H1 (cell line): ENCODE measurements around the gene FMR1. TPM values are rescaled to one million over a fixed set of nuclear protein-coding genes. Genes with fewer than 3 reads are reported as not detected.

ENCODE experiments used
- CTCF ChIA-PET: fragments of 300-600 bp; sonication (Branson Sonifier 250); formaldehyde crosslinking; loops from one replicate; lab custom pipeline; 2021; ENCODE audit not compliant: partially characterized antibody; lab: Charles Lee
- POLR2A ChIA-PET: fragments of 300-600 bp; sonication (Branson Sonifier 250); formaldehyde crosslinking; loops from one replicate; lab custom pipeline; 2021; ENCODE audit warnings: inconsistent platforms; ENCODE audit not compliant: partially characterized antibody; lab: Charles Lee
- DNase-seq, 2 experiments: peaks; one replicate each; pipeline versions ENCODE4 v3.0.0 to v3.0.0-alpha.2; 2010 to 2022; ENCODE audit warnings: low spot score in 2 of 2, low read depth in 1 of 2, mixed read lengths in 1 of 2
- FAIRE-seq: peaks from 2 replicates; lab custom pipeline; 2011; peaks lifted over from hg19 to GRCh38; lab: Jason Lieb, UNC
- H2AFZ ChIP-seq: 2 replicates; pipeline ENCODE4 v1.8.1; 2012; ENCODE audit warnings: low read length, inconsistent platforms
- H2AK5ac ChIP-seq: 2 replicates; pipeline ENCODE4 v1.6.1; 2013; ENCODE audit warnings: low read depth, low read length
- H2BK120ac ChIP-seq: replicated peaks from 2 replicates; pipeline ENCODE3; 2013; ENCODE audit warnings: low read depth, low read length, inconsistent platforms
- H2BK12ac ChIP-seq: 2 replicates; pipeline ENCODE4 v1.6.1; 2013; ENCODE audit warnings: low read depth, low read length
- H2BK15ac ChIP-seq: 2 replicates; pipeline ENCODE4 v1.6.1; 2013; ENCODE audit warnings: low read length
- H2BK20ac ChIP-seq: 2 replicates; pipeline ENCODE4 v1.6.1; 2013; ENCODE audit warnings: low read length
- H2BK5ac ChIP-seq: 2 replicates; pipeline ENCODE4 v1.6.1; 2013; ENCODE audit warnings: low read depth, low read length
- H3K14ac ChIP-seq: 2 replicates; pipeline ENCODE4 v1.6.1; 2013; ENCODE audit warnings: inconsistent platforms; ENCODE audit not compliant: insufficient read length
- H3K18ac ChIP-seq: 2 replicates; pipeline ENCODE4 v1.6.1; 2013; ENCODE audit warnings: low read length; ENCODE audit errors: extremely low read depth
- H3K23ac ChIP-seq: 2 replicates; pipeline ENCODE4 v1.6.1; 2013; ENCODE audit warnings: inconsistent platforms; ENCODE audit not compliant: insufficient read length
- H3K23me2 ChIP-seq: 2 replicates; pipeline ENCODE4 v1.6.1; 2013; ENCODE audit warnings: low read depth, low read length
- H3K27ac ChIP-seq: 2 replicates; pipeline ENCODE4 v1.6.1; 2011; ENCODE audit warnings: low read depth, low read length, inconsistent platforms
- H3K27me3 ChIP-seq, 4 experiments: replicated peaks in 1 of 4; 1 replicate in 1 of 4; 2 replicates in 3 of 4; pipeline versions ENCODE4 v1.6.1 to v1.8.1; 2011 to 2013; ENCODE audit warnings: low read length in 3 of 4, mild to moderate bottlenecking in 3 of 4, inconsistent platforms in 2 of 4, mixed read lengths in 2 of 4, moderate library complexity in 1 of 4; ENCODE audit not compliant: control insufficient read depth in 3 of 4, insufficient read depth in 3 of 4; ENCODE audit errors: extremely low read depth in 1 of 4
- H3K36me3 ChIP-seq, 4 experiments: 2 replicates each; pipeline versions ENCODE4 v1.6.1 to v1.8.1; 2011 to 2013; ENCODE audit warnings: mild to moderate bottlenecking in 4 of 4, low read length in 3 of 4, moderate library complexity in 2 of 4, control low read depth in 1 of 4, inconsistent platforms in 1 of 4; ENCODE audit not compliant: insufficient read depth in 4 of 4, control insufficient read depth in 2 of 4
- H3K4ac ChIP-seq: replicated peaks from 2 replicates; pipeline ENCODE3; 2013; ENCODE audit warnings: low read length, low read depth, mixed read lengths, inconsistent platforms; ENCODE audit not compliant: insufficient read length
- H3K4me1 ChIP-seq, 4 experiments: replicated peaks in 1 of 4; 1 replicate in 1 of 4; 2 replicates in 3 of 4; pipeline versions ENCODE4 v1.6.1 to v1.8.1; 2011 to 2013; ENCODE audit warnings: low read length in 3 of 4, inconsistent platforms in 2 of 4, mixed read lengths in 1 of 4; ENCODE audit not compliant: insufficient read depth in 4 of 4, control insufficient read depth in 3 of 4
- H3K4me2 ChIP-seq, 2 experiments: 2 replicates each; pipeline versions ENCODE4 v1.6.1 to v1.8.1; 2011 to 2013; ENCODE audit warnings: low read depth in 2 of 2, low read length in 2 of 2, control low read depth in 1 of 2, inconsistent platforms in 1 of 2, mild to moderate bottlenecking in 1 of 2; ENCODE audit not compliant: insufficient read depth in 1 of 2
- H3K4me3 ChIP-seq, 4 experiments: fragments of 200-600, 300-600 bp in 1 of 4; sonication (generic), shearing (Covaris generic), sonication (Bioruptor Twin) in 1 of 4; 2 replicates each; pipeline versions ENCODE4 v1.5.1 to v1.8.1; 2011 to 2016; ENCODE audit warnings: low read length in 4 of 4, low read depth in 3 of 4, control low read depth in 2 of 4, inconsistent platforms in 2 of 4, mild to moderate bottlenecking in 2 of 4, mixed read lengths in 1 of 4, moderate library complexity in 1 of 4; ENCODE audit not compliant: insufficient read depth in 2 of 4; ENCODE audit errors: extremely low read depth in 1 of 4
- H3K56ac ChIP-seq: replicated peaks from 2 replicates; pipeline ENCODE3; 2013; ENCODE audit warnings: low read depth, mild to moderate bottlenecking, mixed read lengths, low read length, inconsistent platforms; ENCODE audit not compliant: insufficient read length
- H3K79me1 ChIP-seq: 2 replicates; pipeline ENCODE4 v1.6.1; 2013; ENCODE audit warnings: low read depth, low read length, control low read depth
- H3K79me2 ChIP-seq, 2 experiments: 2 replicates each; pipeline versions ENCODE4 v1.6.1 to v1.8.1; 2012 to 2013; ENCODE audit warnings: low read length in 2 of 2, mild to moderate bottlenecking in 2 of 2, inconsistent platforms in 1 of 2; ENCODE audit not compliant: insufficient read depth in 2 of 2, control insufficient read depth in 1 of 2
- H3K9ac ChIP-seq, 4 experiments: replicated peaks in 1 of 4; 1 replicate in 1 of 4; 2 replicates in 3 of 4; pipeline versions ENCODE4 v1.6.1 to v1.8.1; 2011 to 2013; ENCODE audit warnings: low read depth in 3 of 4, low read length in 3 of 4, control low read depth in 2 of 4, mild to moderate bottlenecking in 2 of 4, moderate library complexity in 2 of 4, inconsistent platforms in 1 of 4; ENCODE audit errors: extremely low read depth in 1 of 4
- H3K9me3 ChIP-seq, 2 experiments: 2 replicates each; pipeline versions ENCODE4 v1.6.1 to v1.8.1; 2012 to 2013; ENCODE audit warnings: mild to moderate bottlenecking in 2 of 2, moderate library complexity in 2 of 2, control low read depth in 1 of 2, inconsistent platforms in 1 of 2, low read depth in 1 of 2, low read length in 1 of 2, mixed read lengths in 1 of 2; ENCODE audit not compliant: insufficient read depth in 2 of 2
- H4K20me1 ChIP-seq, 2 experiments: replicated peaks in 1 of 2; 2 replicates each; pipeline versions ENCODE3 to v1.8.1; 2011 to 2013; ENCODE audit warnings: inconsistent platforms in 2 of 2, low read length in 2 of 2, mild to moderate bottlenecking in 1 of 2; ENCODE audit not compliant: insufficient read depth in 2 of 2, control insufficient read depth in 1 of 2
- H4K5ac ChIP-seq: 2 replicates; pipeline ENCODE4 v1.6.1; 2013; ENCODE audit warnings: low read length, low read depth, mixed read lengths, inconsistent platforms; ENCODE audit not compliant: insufficient read length
- H4K8ac ChIP-seq: 2 replicates; pipeline ENCODE4 v1.8.0; 2013; ENCODE audit warnings: mild to moderate bottlenecking, moderate library complexity, low read length, inconsistent platforms; ENCODE audit not compliant: insufficient read depth; ENCODE audit errors: extremely low read depth
- H4K91ac ChIP-seq: replicated peaks from 2 replicates; pipeline ENCODE3; 2013; ENCODE audit warnings: low read length, mixed read lengths, inconsistent platforms; ENCODE audit not compliant: insufficient read length
- BCL11A ChIP-seq, 2 experiments: IDR thresholded peaks; one replicate each; pipeline ENCODE4 v1.6.1; 2011; ENCODE audit warnings: low read depth in 2 of 2, low read length in 2 of 2, mild to moderate bottlenecking in 2 of 2
- BRCA1 ChIP-seq: IDR thresholded peaks from 2 replicates; pipeline ENCODE4 v1.6.1; 2012; ENCODE audit warnings: low read depth, low read length, improper control_type of control experiment
- CBX5 ChIP-seq: fragments of 300-800, 300-1000 bp; sonication (generic); IDR thresholded peaks from 2 replicates; pipeline ENCODE4 v1.7.1; 2016; ENCODE audit warnings: antibody characterized with exemption, low read length, low read depth
- CBX8 ChIP-seq: fragments of 300-800, 300-1000 bp; sonication (generic); IDR thresholded peaks from 2 replicates; pipeline ENCODE4 v1.7.1; 2016; ENCODE audit warnings: low read depth, low read length, borderline replicate concordance
- CEBPB ChIP-seq: IDR thresholded peaks from 2 replicates; pipeline ENCODE4 v1.6.1; 2012; ENCODE audit warnings: low read depth, low read length
- HDAC6 ChIP-seq: IDR thresholded peaks from one replicate; pipeline ENCODE4 v1.7.1; 2012; ENCODE audit warnings: low read depth, mild to moderate bottlenecking, inconsistent platforms, low read length, moderate library complexity
- KDM4A ChIP-seq: IDR thresholded peaks from one replicate; pipeline ENCODE4 v1.7.1; 2012; ENCODE audit warnings: low read depth, mild to moderate bottlenecking, moderate library complexity, low read length, inconsistent platforms; ENCODE audit not compliant: severe bottlenecking
- RAD21 ChIP-seq, 2 experiments: IDR thresholded peaks in 1 of 2; conservative IDR thresholded peaks in 1 of 2; 2 replicates each; pipeline ENCODE4 v1.6.1; 2011; ENCODE audit warnings: low read depth in 2 of 2, low read length in 2 of 2, improper control_type of control experiment in 1 of 2, inconsistent platforms in 1 of 2, mild to moderate bottlenecking in 1 of 2, moderate library complexity in 1 of 2
- RFX5 ChIP-seq: IDR thresholded peaks from 2 replicates; pipeline ENCODE4 v1.6.1; 2011; ENCODE audit warnings: low read depth, low read length, improper control_type of control experiment, borderline replicate concordance
- SP1 ChIP-seq: IDR thresholded peaks from 2 replicates; pipeline ENCODE4 v1.6.1; 2011; ENCODE audit warnings: low read depth, low read length
- SP4 ChIP-seq: IDR thresholded peaks from 2 replicates; pipeline ENCODE4 v1.6.1; 2012; ENCODE audit warnings: low read length, inconsistent platforms
- SRF ChIP-seq: IDR thresholded peaks from 2 replicates; pipeline ENCODE4 v1.6.1; 2011; ENCODE audit warnings: mild to moderate bottlenecking, low read depth, low read length, moderate library complexity
- SUZ12 ChIP-seq: fragments of 200-600 bp; sonication (generic); IDR thresholded peaks from 2 replicates; pipeline ENCODE4 v1.6.1; 2012; ENCODE audit warnings: mild to moderate bottlenecking, inconsistent platforms, low read length, moderate library complexity, mixed read lengths
- TEAD4 ChIP-seq: IDR thresholded peaks from 2 replicates; pipeline ENCODE4 v1.6.1; 2012; ENCODE audit warnings: low read depth, low read length, inconsistent platforms, mixed read lengths
- YY1 ChIP-seq: IDR thresholded peaks from 2 replicates; pipeline ENCODE4 v1.6.1; 2011; ENCODE audit warnings: low read depth, mild to moderate bottlenecking, low read length
- WGBS, 2 experiments: shearing (Covaris generic) in 1 of 2; methylation state at CpG; one replicate each; pipeline versions ENCODE4 v1.1.6 to v1.1.7; 2013 to 2015; ENCODE audit warnings: low lambda C conversion rate in 2 of 2, mixed read lengths in 2 of 2, inconsistent platforms in 1 of 2, low coverage in 1 of 2, missing lambda C conversion rate in 1 of 2; ENCODE audit not compliant: insufficient replicate concordance in 2 of 2, insufficient coverage in 1 of 2, insufficient read length in 1 of 2; ENCODE audit errors: extremely low coverage in 1 of 2, missing lambda C conversion rate in 1 of 2; 5-methylcytosine and 5-hydroxymethylcytosine counted together
- polyA plus RNA-seq, 7 experiments: library from polyadenylated mRNA; depleted of rRNA in 3 of 7; stranded (reverse) in 5 of 7; unstranded in 2 of 7; fragments of >200 nt in 5 of 7; fragments of 200-250 nt in 2 of 7; gene quantifications; 1 replicate in 5 of 7; 2 replicates in 1 of 7; 4 replicates in 1 of 7; pipeline versions ENCODE4 v1.2.1 to v1.2.3, GENCODE V29; 2011 to 2013; ENCODE audit warnings: missing spikeins in 2 of 7, mixed read lengths in 2 of 7
- total RNA-seq: library from RNA; stranded (reverse); fragmentation: NEBNext Ultra II Directional; extraction: Animal tissue kit (Norgen Biotek cat#: 25700); gene quantifications from 2 replicates; pipeline ENCODE4 v1.2.1, GENCODE V29; 2021

FMR1 gene
- total and polyA plus RNA-seq, 2 of the 8 experiments (the other 6 are each of a cell fraction or from before 2014, with no cell fraction given) = 15.2 to 49.4 TPM

DNA sequence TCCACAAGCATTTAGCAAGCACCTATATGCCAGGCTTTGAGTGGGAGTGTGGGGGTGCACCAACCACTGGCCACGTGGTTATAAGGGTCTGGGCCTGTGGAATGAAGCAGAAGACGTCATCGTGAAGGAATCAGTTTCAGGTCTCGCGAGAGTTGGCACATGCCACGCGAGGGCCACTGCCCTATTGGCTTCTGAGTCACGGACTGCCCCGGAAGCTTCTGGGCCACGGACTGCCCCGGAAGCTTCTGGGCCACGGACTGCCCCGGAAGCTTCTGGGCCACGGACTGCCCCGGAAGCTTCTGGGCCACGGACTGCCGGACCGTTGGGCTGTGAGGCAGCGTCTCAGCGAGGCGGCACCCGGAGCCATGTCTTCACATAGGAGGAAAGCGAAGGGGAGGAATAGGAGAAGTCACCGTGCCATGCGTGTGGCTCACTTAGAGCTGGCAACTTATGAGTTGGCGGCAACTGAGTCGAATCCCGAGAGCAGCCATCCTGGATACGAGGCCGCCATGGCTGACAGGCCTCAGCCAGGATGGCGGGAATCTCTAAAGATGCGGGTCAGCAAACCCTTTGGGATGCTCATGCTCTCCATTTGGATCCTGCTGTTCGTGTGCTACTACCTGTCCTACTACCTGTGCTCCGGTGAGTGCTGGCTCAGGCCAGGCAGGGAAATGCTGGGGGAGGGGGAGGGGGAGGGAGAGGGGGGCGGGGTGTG, 69.5 kb downstream of the FMR1 start, which contains the start of gene FMR1NB:
Gene FMR1NB (plus strand): TSS at position 300 of the 715 bp plus-strand sequence. CDS start 66 bp downstream, at position 366.
- Histone ChIP-seq H3K27ac (no peak within 1 kb of the TSS), H2BK5ac (no peak within 1 kb of the TSS), H3K23ac (no peak within 1 kb of the TSS), H2BK12ac (no peak within 1 kb of the TSS), H3K14ac (no peak within 1 kb of the TSS), H3K4me3 (no peak within 1 kb of the TSS), H3K4me2 (no peak within 1 kb of the TSS), H3K4ac (no peak within 1 kb of the TSS), H3K4me1 (no peaks in the 10 kb centered on the region), H2BK20ac (no peak within 1 kb of the TSS), H3K79me1 (no peaks in the 10 kb centered on the region), H2AK5ac (no peak within 1 kb of the TSS), H3K79me2 (no peaks in the 10 kb centered on the region), H4K20me1 (no peaks in the 10 kb centered on the region), H4K8ac (no peak within 1 kb of the TSS), H2BK120ac (no peak within 1 kb of the TSS), H3K9me3 (peaks cover 0 to 3% of the 10 kb centered on the region in 2 experiments; a peak in 1 of 4 replicates), H4K91ac (no peak within 1 kb of the TSS), H2BK15ac (no peak within 1 kb of the TSS), H3K27me3 (no peaks in the 10 kb centered on the region), H3K56ac (no peak within 1 kb of the TSS), H3K18ac (no peak within 1 kb of the TSS), H3K9ac (no peak within 1 kb of the TSS), H3K36me3 (no peaks in the 10 kb centered on the region), H4K5ac (no peak within 1 kb of the TSS), H2AFZ (no peak within 1 kb of the TSS), H3K23me2 (no peaks in the 10 kb centered on the region)
- ChIA-PET POLR2A (no interaction called here), CTCF (no interaction called here)
- WGBS, 2 experiments = 92% methylated on average over 16 of the region's 35 CpGs; no CpG with 5 or more reads in 1 of the 2 experiments
- no peak for FAIRE-seq
- no peak for DNase-seq
- TF ChIP-seq SUZ12 = no peak
- TF ChIP-seq BCL11A (IDR thresholded peaks at IDR 0.05; ENCODE audit: low read depth in 2 of 2, low read length in 2 of 2) = no peak
- TF ChIP-seq YY1 = no peak
- TF ChIP-seq HDAC6 = no peak
- TF ChIP-seq CEBPB = no peak
- TF ChIP-seq BRCA1 = no peak
- no peak for TF ChIP-seq SRF
- TF ChIP-seq RFX5 = no peak
- no peak for TF ChIP-seq RAD21 (IDR thresholded peaks at IDR 0.05 in 1 of 2, conservative IDR thresholded peaks at IDR 0.05 in 1 of 2; ENCODE audit: low read depth in 2 of 2, low read length in 2 of 2)
- TF ChIP-seq CBX8 = no peak
- TF ChIP-seq SP1 = no peak
- no peak for TF ChIP-seq TEAD4
- TF ChIP-seq KDM4A = no peak
- no peak for TF ChIP-seq SP4
- no peak for TF ChIP-seq CBX5
